ENCODE measurements around the gene SUN1. TPM values are rescaled to one million over a fixed set of nuclear protein-coding genes. Genes with fewer than 3 reads are reported as not detected.

The SUN1 gene
- total and polyA plus RNA-seq, 2 donors (not counting 3 experiments of a cell fraction or from before 2014, with no cell fraction given) = 158 to 410 TPM

- TF ChIP-seq MYC (IDR thresholded peaks at IDR 0.05; ENCODE audit: low read depth, low read length) (no peak), EZH2 (IDR thresholded peaks at IDR 0.05; ENCODE audit: borderline replicate concordance, low read depth, low read length, severe bottlenecking) (no peak), GATA2 (IDR thresholded peaks at IDR 0.05; ENCODE audit: insufficient read depth, insufficient read length, low read depth, low read length) (no peak), POLR2A (IDR thresholded peaks at IDR 0.05; ENCODE audit: low read depth, low read length) (no peak), MAX (IDR thresholded peaks at IDR 0.05; ENCODE audit: insufficient read depth, insufficient read length) (no peak), FOS (IDR thresholded peaks at IDR 0.05; ENCODE audit: borderline replicate concordance, insufficient read depth, low read length) (no peak), CTCF (IDR thresholded peaks at IDR 0.05; ENCODE audit: extremely low read depth in 1 of 2, insufficient read depth in 1 of 2, low read depth in 1 of 2, low read length in 2 of 2) (no peak), POLR2AphosphoS5 (IDR thresholded peaks at IDR 0.05; ENCODE audit: insufficient read depth, low read depth, low read length) (no peak), JUN (IDR thresholded peaks at IDR 0.05; ENCODE audit: borderline replicate concordance, insufficient read depth, insufficient read length, low read depth) (no peak)
- no TSS peak for BruUV-seq (replicated peaks)
- Histone ChIP-seq H3K9me3 (replicated peaks; ENCODE audit: control insufficient read depth, insufficient read depth, low read length) (no peaks in the 10 kb centered on the region), H3K4me3 (replicated peaks in 1 of 3; ENCODE audit: insufficient read depth in 1 of 3, low read depth in 1 of 3, low read length in 3 of 3) (no peak overlapping the region), H3K36me3 (ENCODE audit: control insufficient read depth in 2 of 2, extremely low read depth in 1 of 2, insufficient read depth in 2 of 2, low read length in 2 of 2) (no peaks in the 10 kb centered on the region), H3K27ac (ENCODE audit: insufficient read depth, low read depth, low read length) (no peak overlapping the region), H2AFZ (ENCODE audit: low read depth, low read length) (no peak overlapping the region), H3K9me1 (replicated peaks; ENCODE audit: control insufficient read depth, extremely low read depth, insufficient read depth, low read length) (no peaks in the 10 kb centered on the region), H3K4me2 (ENCODE audit: insufficient read depth, low read length) (no peak overlapping the region), H3K27me3 (ENCODE audit: control insufficient read depth in 2 of 2, insufficient read depth in 2 of 2, low read length in 2 of 2) (no peaks in the 10 kb centered on the region), H3K79me2 (ENCODE audit: control insufficient read depth, insufficient read depth, low read length) (no peaks in the 10 kb centered on the region), H3K9ac (replicated peaks; ENCODE audit: extremely low read depth, insufficient read depth, low read length) (no peak overlapping the region), H3K4me1 (ENCODE audit: control insufficient read depth, extremely low read depth, insufficient read depth, low read length) (no peaks in the 10 kb centered on the region), H4K20me1 (replicated peaks; ENCODE audit: control insufficient read depth, extremely low read depth, insufficient read depth, low read length) (no peaks in the 10 kb centered on the region)
- intact Hi-C loops (cut with micrococcal nuclease) = no loop called here
- FAIRE-seq = no peak
- no peak for DNase-seq (ENCODE audit: low read depth, low spot score)
- ChIA-PET POLR2A (no interaction called here), CTCF (no interaction called here)
- dilution Hi-C loops (cut with MboI; ENCODE audit: extremely low pct_ligation_motif_present, low sequenced_read_pairs) = no loop called here
These were observed 84.1 kb downstream of the SUN1 start for GRCh38 chr7:916291-916941.

All from endothelial cell of umbilical vein (primary cell).